CD14-positive monocyte (primary cell): Measurements from ENCODE around the gene EIF3K. TPM values are rescaled to one million over a fixed set of nuclear protein-coding genes. Genes with fewer than 3 reads are reported as not detected.

Source experiments
- DNase-seq, 3 donors: peaks; one replicate each; pipeline ENCODE4 v3.0.0-alpha.2; 2011 to 2022
- H2AFZ ChIP-seq: 2 replicates; pipeline ENCODE4 v1.6.0; 2012; ENCODE audit warnings: mild to moderate bottlenecking, low read depth, low read length, inconsistent platforms; ENCODE audit not compliant: insufficient read depth, poor library complexity, severe bottlenecking
- H3K27ac ChIP-seq, 2 donors: 1 replicate in 1 of 2; 2 replicates in 1 of 2; pipeline ENCODE4 v1.5.1; 2012 to 2013; ENCODE audit warnings: low read length in 2 of 2, control low read depth in 1 of 2, inconsistent platforms in 1 of 2, low read depth in 1 of 2, mild to moderate bottlenecking in 1 of 2
- H3K27me3 ChIP-seq, 2 donors: one replicate each; pipeline versions ENCODE4 v1.6.0 to v1.6.1; 2011 to 2013; ENCODE audit warnings: low read length in 2 of 2; ENCODE audit not compliant: control insufficient read depth in 2 of 2, insufficient read depth in 2 of 2
- H3K36me3 ChIP-seq, 2 donors: replicated peaks in 1 of 2; 1 replicate in 1 of 2; 2 replicates in 1 of 2; pipeline versions ENCODE4 v1.5.1 to v1.6.1; 2012 to 2013; ENCODE audit warnings: low read length in 2 of 2, control low read depth in 1 of 2, inconsistent platforms in 1 of 2, mild to moderate bottlenecking in 1 of 2; ENCODE audit not compliant: insufficient read depth in 2 of 2, control insufficient read depth in 1 of 2
- H3K4me1 ChIP-seq, 2 donors: 1 replicate in 1 of 2; 2 replicates in 1 of 2; pipeline versions ENCODE4 v1.5.1 to v1.6.1; 2012 to 2013; ENCODE audit warnings: low read length in 2 of 2, control low read depth in 1 of 2, inconsistent platforms in 1 of 2, mild to moderate bottlenecking in 1 of 2, moderate library complexity in 1 of 2; ENCODE audit not compliant: insufficient read depth in 2 of 2, control insufficient read depth in 1 of 2
- H3K4me2 ChIP-seq: replicated peaks from 2 replicates; pipeline ENCODE3; 2012; ENCODE audit warnings: low read length, moderate library complexity, mild to moderate bottlenecking; ENCODE audit not compliant: poor library complexity, severe bottlenecking; ENCODE audit errors: extremely low read depth
- H3K4me3 ChIP-seq, 3 experiments: fragments of 200-600 bp in 1 of 3; sonication (generic) in 1 of 3; replicated peaks in 1 of 3; 1 replicate in 2 of 3; 2 replicates in 1 of 3; pipeline ENCODE4 v1.5.1; 2011 to 2013; ENCODE audit warnings: low read length in 3 of 3, mild to moderate bottlenecking in 3 of 3, control low read depth in 2 of 3, low read depth in 2 of 3, inconsistent platforms in 1 of 3, moderate library complexity in 1 of 3
- H3K79me2 ChIP-seq: 2 replicates; pipeline ENCODE4 v1.6.0; 2012; ENCODE audit warnings: mild to moderate bottlenecking, control low read depth, inconsistent platforms, low read length, moderate library complexity; ENCODE audit not compliant: insufficient read depth
- H3K9ac ChIP-seq: 2 replicates; pipeline ENCODE4 v1.6.0; 2017; ENCODE audit warnings: low read length, mild to moderate bottlenecking; ENCODE audit not compliant: insufficient read depth, poor library complexity, severe bottlenecking
- H3K9me3 ChIP-seq, 2 donors: replicated peaks in 1 of 2; 1 replicate in 1 of 2; 2 replicates in 1 of 2; pipeline versions ENCODE4 v1.5.1 to v1.6.1; 2012 to 2013; ENCODE audit warnings: low read length in 2 of 2, control low read depth in 1 of 2; ENCODE audit not compliant: control insufficient read depth in 1 of 2, insufficient read depth in 1 of 2
- H4K20me1 ChIP-seq: 2 replicates; pipeline ENCODE4 v1.6.0; 2012; ENCODE audit warnings: mild to moderate bottlenecking, low read length, control low read depth, moderate library complexity; ENCODE audit not compliant: insufficient read depth
- H3K27ac Mint-ChIP-seq, 7 donors: one replicate each; pipeline ENCODE4 v1.8.0; 2020; ENCODE audit warnings: mild to moderate bottlenecking in 7 of 7, mixed read lengths in 7 of 7, moderate library complexity in 6 of 7, inconsistent platforms in 2 of 7
- H3K27me3 Mint-ChIP-seq, 3 donors: one replicate each; pipeline ENCODE4 v1.8.0; 2021 to 2022; ENCODE audit warnings: low read depth in 3 of 3, mild to moderate bottlenecking in 3 of 3, mixed read lengths in 3 of 3, moderate library complexity in 3 of 3, inconsistent platforms in 1 of 3
- H3K36me3 Mint-ChIP-seq, 2 donors: one replicate each; pipeline ENCODE4 v1.8.0; 2020; ENCODE audit warnings: mixed read lengths in 2 of 2, inconsistent platforms in 1 of 2, mild to moderate bottlenecking in 1 of 2
- H3K4me1 Mint-ChIP-seq: one replicate; pipeline ENCODE4 v1.8.0; 2020; ENCODE audit warnings: mild to moderate bottlenecking, mixed read lengths
- H3K4me3 Mint-ChIP-seq, 2 donors: one replicate each; pipeline ENCODE4 v1.8.0; 2020; ENCODE audit warnings: mild to moderate bottlenecking in 2 of 2, mixed read lengths in 2 of 2, moderate library complexity in 1 of 2
- H3K9me3 Mint-ChIP-seq, 7 donors: one replicate each; pipeline ENCODE4 v1.8.0; 2020 to 2022; ENCODE audit warnings: mixed read lengths in 7 of 7, mild to moderate bottlenecking in 6 of 7, moderate library complexity in 6 of 7, inconsistent platforms in 2 of 7
- CTCF ChIP-seq: fragments of 200-600 bp; IDR thresholded peaks from one replicate; pipeline ENCODE4 v1.8.0; 2022; ENCODE audit warnings: antibody characterized with exemption, mild to moderate bottlenecking
- WGBS: methylation state at CpG from one replicate; pipeline ENCODE4 v1.1.5; 2013; ENCODE audit warnings: missing lambda C conversion rate; ENCODE audit not compliant: insufficient coverage; 5-methylcytosine and 5-hydroxymethylcytosine counted together
- intact Hi-C, 2 donors: fragments of 100-400 bp; cut with micrococcal nuclease; formaldehyde crosslinking; loops; one replicate each; pipeline versions ENCODE4 v1.15.0 to v1.15.1; 2023
- polyA plus RNA-seq, 3 donors: library from polyadenylated mRNA; depleted of rRNA in 1 of 3; unstranded in 2 of 3; stranded (reverse) in 1 of 3; fragments of 300-500 nt in 2 of 3; fragments of >200 nt in 1 of 3; fragmentation: Illumina TruSeq in 2 of 3; gene quantifications; 1 replicate in 2 of 3; 2 replicates in 1 of 3; pipeline ENCODE4 v1.2.3, GENCODE V29; 2012 to 2021

EIF3K gene
- polyA plus RNA-seq, 3 donors, result 326 to 1,088 (median 381) TPM

DNA sequence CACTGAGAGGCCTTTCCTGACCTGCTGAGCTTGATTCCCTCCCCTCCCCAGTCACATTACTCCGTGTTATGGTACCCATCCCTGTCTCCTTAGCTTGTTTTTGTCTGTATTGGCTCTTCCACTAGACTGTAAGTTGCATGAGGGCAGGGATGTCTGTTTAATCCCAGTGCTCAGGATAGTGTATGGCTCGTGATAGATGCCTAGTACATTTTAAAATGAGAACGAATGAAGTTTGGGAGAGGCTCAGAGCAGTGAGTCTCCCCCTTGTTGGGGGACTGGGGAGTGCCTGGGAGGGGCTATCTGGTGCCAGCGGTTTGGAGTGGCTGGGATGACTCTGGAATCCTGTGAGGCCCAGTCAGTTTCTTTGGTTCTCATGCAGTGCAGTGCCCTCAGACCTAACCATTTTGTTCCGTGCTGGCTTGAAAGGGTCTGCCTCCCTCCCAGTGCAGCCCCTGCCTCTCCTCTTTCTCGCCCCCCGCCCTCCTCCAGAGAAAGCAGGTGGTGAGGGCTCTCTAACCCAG is 63.9 kb downstream of the EIF3K start:
- H3K27me3 Mint-ChIP-seq, result no peaks in the 10 kb centered on the region
- Histone ChIP-seq H3K36me3 (peaks cover 0 to 9% of the 10 kb centered on the region in 2 donors), H4K20me1 (peaks cover 22% of the 10 kb centered on the region), H2AFZ (no peak overlapping the region), H3K27me3 (no peaks in the 10 kb centered on the region), H3K79me2 (peaks cover 98% of the 10 kb centered on the region), H3K4me1 (peaks cover 84 to 99% of the 10 kb centered on the region in 2 donors), H3K9me3 (no peaks in the 10 kb centered on the region), H3K4me3 (peak overlapping the region in 1 of 3 experiments; percentile 2), H3K27ac (peak overlapping the region; percentile 96 to 98), H3K9ac (peak overlapping the region; percentile 72), H3K4me2 (peak overlapping the region; percentile 47)
- WGBS, result 87% methylated on average over 4 of the region's 7 CpGs
- intact Hi-C loops, result loop anchor here in 1 of 2 donors (5.0 kb wide), 1 partner anchor 719 kb away; no protein-coding TSS in a partner anchor
- H3K27ac Mint-ChIP-seq, result peak overlapping the region; percentile 95 to 99 (median 97)
- H3K36me3 Mint-ChIP-seq, result peaks cover 32 to 34% of the 10 kb centered on the region in 2 donors
- peaks cover 98% of the 10 kb centered on the region for H3K4me1 Mint-ChIP-seq
- no peak overlapping the region for H3K4me3 Mint-ChIP-seq
- H3K9me3 Mint-ChIP-seq, result no peaks in the 10 kb centered on the region
- no peak for TF ChIP-seq CTCF
- DNase-seq, result no peak

DNA sequence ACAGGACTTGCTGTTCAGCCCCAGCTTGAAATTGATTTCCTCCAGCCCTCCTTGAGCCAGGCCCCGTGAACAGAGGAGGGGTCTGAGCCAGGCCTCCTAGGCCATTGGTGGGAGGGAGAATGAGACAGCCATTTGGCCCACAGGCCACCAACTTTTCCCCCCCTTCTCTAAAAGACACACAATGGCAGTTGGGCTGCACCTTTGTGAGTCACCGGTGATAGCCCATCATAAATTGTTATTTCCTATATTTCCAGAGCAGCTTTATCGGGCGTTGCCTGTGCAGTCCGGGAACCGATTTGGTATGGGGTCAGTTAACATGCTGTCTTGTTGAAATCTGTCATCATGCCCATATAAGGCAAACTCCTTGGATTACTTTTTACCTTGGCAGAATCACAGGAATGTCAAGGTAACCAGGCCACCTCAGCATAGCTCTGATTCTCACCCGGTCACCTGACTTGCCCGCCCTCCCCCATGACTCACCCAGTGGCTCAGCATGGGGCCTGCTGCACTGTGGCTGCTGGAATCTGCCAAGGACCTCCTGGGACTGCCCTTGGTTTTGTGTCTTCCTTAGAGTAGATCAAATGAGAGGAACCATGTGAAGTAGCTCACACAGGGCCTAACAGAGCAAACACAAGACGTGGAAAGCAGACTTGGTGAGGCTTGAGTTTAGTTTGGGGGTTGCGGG is 64.5 kb downstream of the EIF3K start:
- peak; percentile 77 to 92 (median 80) for DNase-seq
- Histone ChIP-seq H3K4me2 (peak overlapping the region; percentile 47), H3K27me3 (no peaks in the 10 kb centered on the region), H2AFZ (no peak overlapping the region), H4K20me1 (peaks cover 21% of the 10 kb centered on the region), H3K4me3 (peak overlapping the region in 1 of 3 experiments; percentile 2), H3K79me2 (peaks cover 98% of the 10 kb centered on the region), H3K4me1 (peaks cover 90 to 100% of the 10 kb centered on the region in 2 donors), H3K9me3 (no peaks in the 10 kb centered on the region), H3K36me3 (peaks cover 0 to 6% of the 10 kb centered on the region in 2 donors), H3K9ac (peak overlapping the region; percentile 72), H3K27ac (peak overlapping the region; percentile 96 to 98)
- WGBS, result 9% methylated on average over 6 of the region's 10 CpGs
- Mint-ChIP-seq H3K27me3 (no peaks in the 10 kb centered on the region), H3K4me1 (peaks cover 98% of the 10 kb centered on the region), H3K27ac (peak overlapping the region; percentile 95 to 99 (median 97)), H3K36me3 (peaks cover 29% of the 10 kb centered on the region in 2 donors), H3K9me3 (no peaks in the 10 kb centered on the region), H3K4me3 (peak overlapping the region; percentile 34 to 67)
- TF ChIP-seq CTCF, result no peak
- intact Hi-C loops, result loop anchor here in 1 of 2 donors (2.0 to 5.0 kb wide), 2 partner anchors 31 to 719 kb away; no protein-coding TSS in a partner anchor
